Esophagus muscularis mucosa (tissue), 4 donors: Measurements from ENCODE around the gene NAV2. TPM values are rescaled to one million over a fixed set of nuclear protein-coding genes. Genes with fewer than 3 reads are reported as not detected.

Experiments
- DNase-seq: peaks from one replicate; pipeline ENCODE4 v3.0.0-alpha.2; 2017; ENCODE audit errors: extremely low spot score
- H3K27ac ChIP-seq, 4 donors: fragments of 200-600 bp; sonication (generic); replicated peaks in 1 of 4; 1 replicate in 3 of 4; 2 replicates in 1 of 4; pipeline ENCODE4 v1.5.1; 2016 to 2019; ENCODE audit warnings: mild to moderate bottlenecking in 1 of 4
- H3K27me3 ChIP-seq, 4 donors: fragments of 200-600 bp; sonication (generic); one replicate each; pipeline versions ENCODE4 v1.5.1 to v1.6.0; 2016 to 2019
- H3K36me3 ChIP-seq, 4 donors: fragments of 200-600 bp; sonication (generic); one replicate each; pipeline ENCODE4 v1.5.1; 2016 to 2019
- H3K4me1 ChIP-seq, 4 donors: fragments of 200-600 bp; sonication (generic); one replicate each; pipeline ENCODE4 v1.5.1; 2016 to 2019
- H3K4me3 ChIP-seq, 4 donors: fragments of 200-600 bp; sonication (generic); 1 replicate in 2 of 4; 2 replicates in 2 of 4; pipeline ENCODE4 v1.5.1; 2016 to 2019; ENCODE audit warnings: mild to moderate bottlenecking in 4 of 4, moderate library complexity in 1 of 4
- H3K9me3 ChIP-seq, 4 donors: fragments of 200-600 bp; sonication (generic); 1 replicate in 3 of 4; 2 replicates in 1 of 4; pipeline ENCODE4 v1.5.1; 2016 to 2019
- CTCF ChIP-seq, 3 experiments: fragments of 200-600 bp in 2 of 3; fragments of 450-650 bp in 1 of 3; sonication (generic) in 2 of 3; IDR thresholded peaks; one replicate each; pipeline ENCODE4 v1.5.1; 2017 to 2019; ENCODE audit warnings: antibody characterized with exemption in 3 of 3, mild to moderate bottlenecking in 2 of 3, moderate library complexity in 1 of 3
- EP300 ChIP-seq: sonication (generic); formaldehyde crosslinking; IDR thresholded peaks from one replicate; pipeline ENCODE4 v1.6.1; 2017; ENCODE audit warnings: antibody characterized with exemption
- POLR2A ChIP-seq: fragments of 450-650 bp; IDR thresholded peaks from one replicate; pipeline ENCODE4 v1.6.1; 2017; ENCODE audit warnings: antibody characterized with exemption, moderate library complexity, mild to moderate bottlenecking, low read depth
- POLR2AphosphoS5 ChIP-seq, 2 donors: sonication (generic); formaldehyde crosslinking; IDR thresholded peaks; one replicate each; pipeline ENCODE4 v1.6.1; 2017; ENCODE audit warnings: antibody characterized with exemption in 2 of 2
- WGBS: methylation state at CpG from one replicate; pipeline ENCODE4 v1.1.5; 2018; 5-methylcytosine and 5-hydroxymethylcytosine counted together
- intact Hi-C: fragments of 100-400 bp; cut with DNase I; formaldehyde crosslinking; loops from one replicate; pipeline ENCODE4 v1.15.1; 2023
- total RNA-seq, 4 donors: library from RNA; depleted of rRNA; stranded (reverse); fragments of >200 nt; gene quantifications; one replicate each; pipeline versions ENCODE4 v1.1.0 to v1.2.1, GENCODE V29; 2016

The NAV2 gene
- total RNA-seq, 4 donors from 2014 or later, result 21.9 to 57.0 (median 37.5) TPM

GRCh38 chr11:20046416-20046815, 333.8 kb downstream of the NAV2 start:
- H3K27me3 ChIP-seq, result no peaks in the 10 kb centered on the region
- H3K27ac ChIP-seq, result no peak overlapping the region
- no peaks in the 10 kb centered on the region for H3K9me3 ChIP-seq
- WGBS, result 66% methylated on average over 3 of the region's 3 CpGs
- intact Hi-C loops, result no loop called here
- no peak for DNase-seq
- H3K36me3 ChIP-seq, result peaks cover 18 to 72% (median 48%) of the 10 kb centered on the region in 4 donors
- peaks cover 31 to 54% (median 43%) of the 10 kb centered on the region in 4 donors for H3K4me1 ChIP-seq
- TF ChIP-seq EP300, result no peak
- no peak for TF ChIP-seq POLR2AphosphoS5 (IDR thresholded peaks at IDR 0.05)
- TF ChIP-seq POLR2A, result no peak
- no peak for TF ChIP-seq CTCF (IDR thresholded peaks at IDR 0.05)
- H3K4me3 ChIP-seq, result no peak overlapping the region

GRCh38 chr11:20047006-20047768, 334.6 kb downstream of the NAV2 start:
- DNase-seq, result no peak
- Histone ChIP-seq H3K4me3 (no peak overlapping the region), H3K9me3 (no peaks in the 10 kb centered on the region), H3K27me3 (no peaks in the 10 kb centered on the region), H3K4me1 (peaks cover 26 to 54% (median 45%) of the 10 kb centered on the region in 4 donors), H3K36me3 (peaks cover 26 to 79% (median 55%) of the 10 kb centered on the region in 4 donors), H3K27ac (no peak overlapping the region)
- 70% methylated on average over 4 of the region's 4 CpGs for WGBS
- TF ChIP-seq POLR2A (no peak), CTCF (IDR thresholded peaks at IDR 0.05) (no peak), EP300 (no peak), POLR2AphosphoS5 (IDR thresholded peaks at IDR 0.05) (no peak)
- intact Hi-C loops, result no loop called here

- TF ChIP-seq POLR2A (no peak), EP300 (no peak), POLR2AphosphoS5 (IDR thresholded peaks at IDR 0.05) (no peak), CTCF (IDR thresholded peaks at IDR 0.05) (no peak)
- H3K4me1 ChIP-seq, result peaks cover 20 to 54% (median 45%) of the 10 kb centered on the region in 4 donors
- no peaks in the 10 kb centered on the region for H3K27me3 ChIP-seq
- H3K27ac ChIP-seq, result peak overlapping the region in 1 of 4 donors; percentile 0
- no peaks in the 10 kb centered on the region for H3K9me3 ChIP-seq
- H3K4me3 ChIP-seq, result no peak overlapping the region
- peaks cover 28 to 81% (median 57%) of the 10 kb centered on the region in 4 donors for H3K36me3 ChIP-seq
- no peak for DNase-seq
- intact Hi-C loops, result no loop called here
- WGBS, result 74% methylated on average over 1 of the region's 2 CpGs
Measured at GRCh38 chr11:20047769-20048154, 335.1 kb downstream of the NAV2 start.

GRCh38 chr11:20048246-20048645, 335.6 kb downstream of the NAV2 start:
- peaks cover 17 to 54% (median 45%) of the 10 kb centered on the region in 4 donors for H3K4me1 ChIP-seq
- intact Hi-C loops, result no loop called here

More at GRCh38 chr11:20048246-20048645, 335.6 kb downstream of the NAV2 start:
- Histone ChIP-seq H3K27me3 (no peaks in the 10 kb centered on the region), H3K27ac (peak overlapping the region in 1 of 4 donors; percentile 52), H3K4me3 (no peak overlapping the region), H3K36me3 (peaks cover 28 to 80% (median 57%) of the 10 kb centered on the region in 4 donors), H3K9me3 (no peaks in the 10 kb centered on the region)
- 89% methylated on average over 2 of the region's 3 CpGs for WGBS
- no peak for DNase-seq
- no peak for TF ChIP-seq EP300
- TF ChIP-seq POLR2AphosphoS5 (IDR thresholded peaks at IDR 0.05), result no peak
- TF ChIP-seq CTCF (IDR thresholded peaks at IDR 0.05), result no peak
- no peak for TF ChIP-seq POLR2A
